Ishikawa (cell line): Measurements from ENCODE around the gene PLEK2.

Experiments
- CEBPB ChIP-seq: IDR thresholded peaks from 2 replicates; pipeline ENCODE4 v1.6.1; 2012
- CREB1 ChIP-seq: IDR thresholded peaks from 2 replicates; pipeline ENCODE4 v1.6.1; 2012; ENCODE audit warnings: low read depth
- EGR1 ChIP-seq: IDR thresholded peaks from 2 replicates; pipeline ENCODE4 v1.6.1; 2012
- EP300 ChIP-seq: IDR thresholded peaks from 2 replicates; pipeline ENCODE4 v1.6.1; 2012; ENCODE audit warnings: borderline replicate concordance
- FOXM1 ChIP-seq: IDR thresholded peaks from 2 replicates; pipeline ENCODE4 v1.6.1; 2012; ENCODE audit warnings: low read depth, borderline replicate concordance
- NFIC ChIP-seq: IDR thresholded peaks from 2 replicates; pipeline ENCODE4 v1.6.1; 2012
- RAD21 ChIP-seq: IDR thresholded peaks from 2 replicates; pipeline ENCODE4 v1.6.1; 2012; ENCODE audit warnings: low read depth
- TAF1 ChIP-seq: IDR thresholded peaks from 2 replicates; pipeline ENCODE4 v1.6.1; 2012; ENCODE audit warnings: low read depth, mild to moderate bottlenecking
- TCF12 ChIP-seq: IDR thresholded peaks from 2 replicates; pipeline ENCODE4 v1.6.1; 2012; ENCODE audit warnings: low read depth
- TEAD4 ChIP-seq: IDR thresholded peaks from 2 replicates; pipeline ENCODE4 v1.6.1; 2012
- YY1 ChIP-seq: IDR thresholded peaks from 2 replicates; pipeline ENCODE4 v1.6.1; 2012; ENCODE audit warnings: low read depth
- ZBTB7A ChIP-seq: IDR thresholded peaks from 2 replicates; pipeline ENCODE4 v1.6.1; 2012; ENCODE audit warnings: low read depth
- TF ChIP-seq, protein P1 (sequence below): IDR thresholded peaks from 2 replicates; pipeline ENCODE4 v1.6.1; 2012
- TF ChIP-seq, protein P2 (sequence below): IDR thresholded peaks from 2 replicates; pipeline ENCODE4 v1.6.1; 2012; ENCODE audit warnings: low read depth, mild to moderate bottlenecking
- TF ChIP-seq, protein P3 (sequence below): IDR thresholded peaks from 2 replicates; pipeline ENCODE4 v1.6.1; 2012

The PLEK2 gene

DNA sequence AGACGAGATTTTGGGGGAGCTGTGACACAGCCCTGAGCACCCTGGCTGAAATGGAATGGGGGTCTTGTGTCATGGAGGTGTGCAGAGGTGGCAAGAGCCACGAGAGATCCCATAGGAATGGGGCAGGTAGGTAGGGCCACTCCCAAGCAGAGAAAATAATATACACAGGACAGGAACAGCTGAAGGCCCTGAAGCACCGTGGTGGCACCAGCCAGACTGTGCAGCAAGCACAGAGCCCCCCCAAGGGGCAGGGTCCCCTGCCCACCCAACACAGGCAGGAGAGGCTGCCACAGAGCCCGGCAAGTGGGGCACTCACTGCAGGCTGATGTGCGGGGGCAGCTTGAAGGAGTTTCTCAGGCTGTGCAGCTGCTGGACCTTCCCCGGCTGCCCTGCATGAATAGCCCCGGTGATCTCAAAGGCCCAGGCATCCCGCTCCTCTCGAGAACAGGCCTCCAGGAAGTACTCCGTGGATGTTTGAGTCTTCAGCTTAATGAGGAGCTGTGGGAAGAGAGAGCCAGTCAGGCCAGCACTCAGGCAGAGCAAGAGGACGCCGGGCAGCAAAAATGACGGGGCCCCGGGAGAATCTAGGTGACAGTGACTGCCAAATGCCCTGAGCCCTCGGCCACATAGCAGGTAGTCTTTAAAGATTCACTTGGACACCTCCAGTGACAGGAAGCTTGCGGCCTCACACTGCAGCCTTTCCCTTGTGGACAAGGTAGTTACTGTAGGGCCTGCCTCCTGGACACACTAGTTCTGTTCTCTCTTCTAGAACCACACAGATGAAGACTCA, 16.7 kb downstream of the PLEK2 start:
- TF ChIP-seq, protein P1, sequence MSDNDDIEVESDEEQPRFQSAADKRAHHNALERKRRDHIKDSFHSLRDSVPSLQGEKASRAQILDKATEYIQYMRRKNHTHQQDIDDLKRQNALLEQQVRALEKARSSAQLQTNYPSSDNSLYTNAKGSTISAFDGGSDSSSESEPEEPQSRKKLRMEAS = no peak
- TF ChIP-seq, protein P2, sequence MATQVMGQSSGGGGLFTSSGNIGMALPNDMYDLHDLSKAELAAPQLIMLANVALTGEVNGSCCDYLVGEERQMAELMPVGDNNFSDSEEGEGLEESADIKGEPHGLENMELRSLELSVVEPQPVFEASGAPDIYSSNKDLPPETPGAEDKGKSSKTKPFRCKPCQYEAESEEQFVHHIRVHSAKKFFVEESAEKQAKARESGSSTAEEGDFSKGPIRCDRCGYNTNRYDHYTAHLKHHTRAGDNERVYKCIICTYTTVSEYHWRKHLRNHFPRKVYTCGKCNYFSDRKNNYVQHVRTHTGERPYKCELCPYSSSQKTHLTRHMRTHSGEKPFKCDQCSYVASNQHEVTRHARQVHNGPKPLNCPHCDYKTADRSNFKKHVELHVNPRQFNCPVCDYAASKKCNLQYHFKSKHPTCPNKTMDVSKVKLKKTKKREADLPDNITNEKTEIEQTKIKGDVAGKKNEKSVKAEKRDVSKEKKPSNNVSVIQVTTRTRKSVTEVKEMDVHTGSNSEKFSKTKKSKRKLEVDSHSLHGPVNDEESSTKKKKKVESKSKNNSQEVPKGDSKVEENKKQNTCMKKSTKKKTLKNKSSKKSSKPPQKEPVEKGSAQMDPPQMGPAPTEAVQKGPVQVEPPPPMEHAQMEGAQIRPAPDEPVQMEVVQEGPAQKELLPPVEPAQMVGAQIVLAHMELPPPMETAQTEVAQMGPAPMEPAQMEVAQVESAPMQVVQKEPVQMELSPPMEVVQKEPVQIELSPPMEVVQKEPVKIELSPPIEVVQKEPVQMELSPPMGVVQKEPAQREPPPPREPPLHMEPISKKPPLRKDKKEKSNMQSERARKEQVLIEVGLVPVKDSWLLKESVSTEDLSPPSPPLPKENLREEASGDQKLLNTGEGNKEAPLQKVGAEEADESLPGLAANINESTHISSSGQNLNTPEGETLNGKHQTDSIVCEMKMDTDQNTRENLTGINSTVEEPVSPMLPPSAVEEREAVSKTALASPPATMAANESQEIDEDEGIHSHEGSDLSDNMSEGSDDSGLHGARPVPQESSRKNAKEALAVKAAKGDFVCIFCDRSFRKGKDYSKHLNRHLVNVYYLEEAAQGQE = no peak
- no peak for TF ChIP-seq TAF1
- no peak for TF ChIP-seq YY1
- no peak for TF ChIP-seq TCF12
- TF ChIP-seq CREB1 = no peak
- TF ChIP-seq RAD21 = no peak
- TF ChIP-seq ZBTB7A = no peak

DNA sequence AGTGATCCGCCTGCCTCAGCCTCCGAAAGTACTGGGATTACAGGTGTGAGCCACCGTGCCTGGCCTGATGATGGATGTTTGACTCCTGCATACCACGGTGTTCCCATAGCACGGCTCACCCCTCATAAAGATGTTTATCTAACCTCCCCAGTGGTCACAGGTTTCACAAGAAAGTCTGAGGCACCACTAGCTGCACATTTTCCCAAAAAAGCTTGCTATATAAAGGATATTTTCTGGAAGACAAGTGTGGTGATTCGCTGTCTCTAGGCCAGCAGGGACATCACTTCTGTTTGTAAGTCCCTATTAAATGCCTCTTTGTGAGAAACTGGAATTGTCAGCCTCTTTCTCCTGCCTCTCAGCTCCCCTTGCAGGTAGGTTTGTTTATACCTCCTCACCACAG, 18.3 kb downstream of the PLEK2 start:
- TF ChIP-seq RAD21 = no peak
- TF ChIP-seq, protein P2 = no peak
- TF ChIP-seq YY1 = no peak
- no peak for TF ChIP-seq CREB1
- TF ChIP-seq, protein P1 = no peak
- TF ChIP-seq EP300 = no peak
- TF ChIP-seq TAF1 = no peak
- TF ChIP-seq TEAD4 = no peak
- no peak for TF ChIP-seq TCF12
- TF ChIP-seq FOXM1 = no peak
- TF ChIP-seq EGR1 = no peak
- TF ChIP-seq, protein P3, sequence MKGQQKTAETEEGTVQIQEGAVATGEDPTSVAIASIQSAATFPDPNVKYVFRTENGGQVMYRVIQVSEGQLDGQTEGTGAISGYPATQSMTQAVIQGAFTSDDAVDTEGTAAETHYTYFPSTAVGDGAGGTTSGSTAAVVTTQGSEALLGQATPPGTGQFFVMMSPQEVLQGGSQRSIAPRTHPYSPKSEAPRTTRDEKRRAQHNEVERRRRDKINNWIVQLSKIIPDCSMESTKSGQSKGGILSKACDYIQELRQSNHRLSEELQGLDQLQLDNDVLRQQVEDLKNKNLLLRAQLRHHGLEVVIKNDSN = no peak
- no peak for TF ChIP-seq NFIC
- TF ChIP-seq CEBPB = no peak
- no peak for TF ChIP-seq ZBTB7A

DNA sequence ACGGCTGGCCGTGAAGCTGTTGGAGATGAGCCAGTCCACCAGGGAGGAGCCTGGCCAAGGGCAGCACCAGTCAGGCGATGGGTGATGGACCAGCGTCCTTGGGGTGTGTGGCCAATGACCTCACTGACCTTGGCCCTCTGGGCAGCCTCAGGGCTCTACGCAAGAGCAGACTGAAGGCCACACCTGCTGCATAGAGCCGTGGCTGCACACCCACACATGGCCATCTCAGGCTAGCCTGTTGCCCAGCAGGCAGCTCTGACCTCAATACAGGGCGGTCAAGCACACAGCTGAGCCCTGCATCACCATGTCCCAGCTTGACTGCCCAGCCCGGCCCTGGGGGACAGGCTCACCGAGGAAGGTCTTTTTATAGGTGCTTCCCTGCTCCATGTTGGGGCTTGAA, 19.2 kb downstream of the PLEK2 start:
- TF ChIP-seq, protein P3 = no peak
- TF ChIP-seq ZBTB7A (no peak), NFIC (no peak), TEAD4 (no peak), TCF12 (no peak), CREB1 (no peak), FOXM1 (no peak), CEBPB (no peak), TAF1 (no peak), RAD21 (no peak), YY1 (no peak), EGR1 (no peak), EP300 (no peak)
- TF ChIP-seq, protein P2 = no peak

DNA sequence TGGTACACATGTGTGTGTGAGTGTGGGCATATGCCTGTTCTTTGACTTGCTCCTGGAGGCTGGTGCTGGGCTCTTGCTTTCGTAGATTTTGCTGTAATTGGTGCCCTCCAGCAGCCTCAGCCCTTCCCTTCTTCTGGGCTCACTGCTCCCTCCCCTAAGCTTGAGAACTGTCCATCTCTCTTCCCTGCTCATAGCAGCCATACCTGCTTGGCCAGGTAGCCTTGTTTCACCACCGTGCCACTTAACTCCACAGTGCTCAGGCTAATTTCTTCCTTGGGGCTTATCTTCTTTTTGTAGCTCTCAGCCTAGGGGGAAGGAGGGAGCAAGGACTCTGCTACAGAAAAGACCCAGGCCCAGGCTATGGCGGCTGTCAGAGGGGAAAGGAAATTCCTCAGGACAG, 19.8 kb downstream of the PLEK2 start:
- TF ChIP-seq CREB1 (no peak), TEAD4 (no peak), YY1 (no peak), TAF1 (no peak), FOXM1 (no peak), EGR1 (no peak), CEBPB (no peak), ZBTB7A (no peak), EP300 (no peak), TCF12 (no peak), RAD21 (no peak), NFIC (no peak)
- TF ChIP-seq, protein P1 = no peak
- TF ChIP-seq, protein P2 = no peak
- TF ChIP-seq, protein P3 = no peak
